HG03159 (cell line): ENCODE data around the gene CBX7.
A peak's percentile ranks its signal among the peaks of the same experiment; 100 is the strongest.

Source experiments
- ATAC-seq: cut with Tn5 transposase; IDR thresholded peaks from one replicate; pipeline ENCODE4 v1.9.1; 2021; ENCODE audit warnings: mild to moderate bottlenecking, moderate library complexity; ENCODE audit not compliant: unreplicated experiment

Gene CBX7

DNA sequence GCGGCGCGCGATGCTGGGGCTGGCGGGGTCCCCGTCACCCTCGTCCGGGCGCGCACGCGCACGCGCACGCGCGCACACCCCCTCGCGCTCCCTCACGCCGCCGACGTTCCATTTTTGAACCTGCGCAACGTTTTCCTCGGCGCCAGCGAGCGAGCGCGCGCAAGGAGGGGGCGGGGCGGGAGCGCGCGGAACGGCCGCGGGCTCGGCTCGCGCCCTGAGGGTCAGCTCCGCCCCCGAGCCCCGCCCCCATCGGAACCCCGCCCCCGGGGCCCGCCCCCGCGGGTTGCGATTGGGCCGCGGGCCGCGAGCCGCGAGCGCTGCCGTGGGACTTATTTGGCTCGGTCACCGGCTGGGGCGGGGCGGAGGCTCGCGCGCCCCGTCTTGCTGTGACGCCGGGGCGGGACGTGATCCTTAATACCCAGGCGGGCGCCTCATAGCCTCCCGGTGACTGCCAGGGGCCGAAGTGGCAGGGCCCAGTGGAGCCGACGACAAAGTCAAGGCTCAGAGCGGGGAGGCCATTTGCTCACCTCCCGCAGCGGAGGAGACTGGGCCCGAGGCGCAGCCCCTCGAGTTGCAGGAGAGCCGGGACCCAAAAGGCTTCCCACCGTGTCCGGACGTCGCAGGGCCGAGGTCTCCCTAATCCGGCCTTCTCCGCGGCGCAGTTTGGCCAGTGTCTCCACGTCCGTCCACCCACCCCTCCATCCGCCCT is at the start of gene CBX7:
TSS of gene CBX7 (minus strand) at position 170 of the 709 bp plus-strand sequence. CDS start 236 bp downstream, outside the sequence.
- ATAC-seq, result peak; percentile 69

DNA sequence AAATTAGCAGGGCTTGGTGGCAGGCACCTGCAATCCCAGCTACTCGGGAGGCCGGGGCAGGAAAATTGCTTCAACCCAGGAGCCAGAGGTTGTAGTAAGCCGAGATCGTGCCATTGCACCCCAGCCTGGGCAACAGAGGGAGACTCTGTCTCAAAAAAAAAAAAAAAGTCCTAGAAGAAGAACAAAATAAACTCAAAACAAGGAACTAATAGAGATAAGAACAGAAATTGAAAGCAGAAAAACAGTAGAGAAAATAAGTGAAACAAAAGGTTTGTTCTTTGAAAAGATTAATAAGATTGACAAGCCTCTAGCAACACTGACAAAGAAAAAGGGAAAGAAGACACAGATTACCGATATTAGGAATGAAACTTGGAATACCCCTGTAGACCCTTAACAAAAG is 45.1 kb upstream of the CBX7 start:
- ATAC-seq, result no peak

GRCh38 chr22:39194098-39194497 is 41.6 kb upstream of the CBX7 start:
- no peak for ATAC-seq

- no peak for ATAC-seq
Measured at GRCh38 chr22:39188809-39189208, 36.3 kb upstream of the CBX7 start.

- no peak for ATAC-seq
Measured at GRCh38 chr22:39185601-39186012, 33.1 kb upstream of the CBX7 start.

DNA sequence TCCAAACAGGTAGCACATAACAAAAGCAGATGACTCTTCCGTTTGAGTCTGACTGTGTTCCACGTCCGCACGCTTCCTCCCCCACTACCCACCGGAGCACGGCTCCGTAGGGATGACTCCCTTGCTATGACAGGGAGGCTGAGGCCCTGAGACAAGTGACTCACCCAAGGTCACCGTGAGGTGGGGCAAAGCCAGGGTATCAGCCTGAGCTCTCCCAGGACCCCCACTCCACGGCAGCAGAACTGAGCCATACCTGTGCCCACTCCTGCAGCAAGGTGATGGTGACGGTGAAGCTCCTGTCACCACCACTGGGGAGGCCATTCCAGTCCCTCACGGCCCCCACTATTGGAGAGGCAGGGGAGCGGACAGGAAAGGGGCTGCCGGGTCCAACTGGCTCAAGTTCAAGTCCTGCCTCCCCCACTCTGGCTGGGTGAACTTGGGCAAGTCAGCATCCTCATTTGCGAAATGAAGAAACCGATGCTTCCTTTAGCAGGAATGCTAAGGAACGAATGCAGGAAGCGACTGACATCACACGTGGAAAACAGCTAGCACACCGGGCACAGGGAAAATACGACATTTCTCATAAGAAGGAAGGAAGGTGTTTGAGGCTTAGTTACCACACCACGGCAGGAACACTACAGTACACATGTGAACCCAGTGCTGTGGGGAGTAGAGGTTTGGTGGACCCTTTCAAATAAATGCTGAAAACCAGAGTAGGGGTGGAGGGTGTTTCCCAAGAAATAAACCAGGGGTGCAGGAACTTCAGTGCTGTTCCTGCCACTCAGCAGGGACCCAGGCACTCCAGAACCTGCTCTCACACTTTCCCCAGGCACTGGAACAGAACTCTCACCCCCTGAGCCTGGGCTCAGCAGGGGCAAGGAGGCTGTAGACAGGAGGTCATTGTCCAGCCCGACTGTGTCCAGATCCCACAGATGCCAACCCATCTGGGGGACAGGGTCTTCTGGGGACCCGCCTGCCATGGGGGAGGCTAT is 32.4 kb upstream of the CBX7 start:
- ATAC-seq, result no peak

GRCh38 chr22:39183991-39184585 is 31.6 kb upstream of the CBX7 start:
- ATAC-seq, result no peak

GRCh38 chr22:39182478-39183030 is 30.1 kb upstream of the CBX7 start:
- no peak for ATAC-seq

DNA sequence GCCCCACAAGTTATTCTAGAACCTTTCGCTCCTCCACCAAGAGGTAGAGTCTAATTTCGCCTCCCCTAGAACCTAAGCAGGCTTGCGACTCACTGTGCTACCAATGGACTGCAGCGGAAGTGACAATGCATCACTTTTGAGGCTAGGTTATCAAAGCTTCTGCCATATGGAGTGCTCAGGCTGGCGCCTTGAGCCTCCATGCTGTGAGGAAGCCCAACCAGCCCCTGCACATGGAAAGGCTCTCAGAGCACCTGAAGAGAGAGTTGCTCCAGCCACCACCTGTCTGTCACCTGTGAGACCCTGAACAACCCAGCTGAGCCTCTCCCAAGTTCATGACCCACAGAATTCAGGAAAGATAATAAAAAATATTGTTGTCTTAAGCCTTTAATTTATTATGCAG is 29.3 kb upstream of the CBX7 start:
- no peak for ATAC-seq

- no peak for ATAC-seq
Measured at GRCh38 chr22:39181356-39181755, 28.9 kb upstream of the CBX7 start.

GRCh38 chr22:39179841-39180335 is 27.4 kb upstream of the CBX7 start:
- ATAC-seq, result no peak

DNA sequence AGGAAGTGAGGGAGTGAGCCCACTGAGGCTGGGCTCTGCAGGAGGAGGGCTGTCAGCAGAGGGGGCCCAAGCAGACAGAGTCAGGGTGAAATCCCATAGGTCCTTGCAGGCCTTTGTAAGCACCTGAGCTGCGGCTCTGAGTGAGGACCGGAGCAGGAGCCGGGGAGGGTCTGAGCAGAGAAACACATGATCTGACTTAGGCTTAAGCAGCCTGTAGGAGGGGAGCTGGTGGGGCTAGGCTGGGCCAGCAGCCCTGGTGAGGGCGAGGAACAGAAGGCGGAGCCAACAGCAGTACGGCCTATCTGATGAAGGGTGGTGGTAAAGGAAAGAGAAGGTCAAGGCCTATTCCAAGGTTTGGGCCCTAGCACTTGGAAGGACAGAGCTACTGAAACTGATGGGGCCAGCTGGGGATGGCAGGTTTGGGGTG is 26.9 kb upstream of the CBX7 start:
- no peak for ATAC-seq

- no peak for ATAC-seq
Measured at GRCh38 chr22:39178206-39179111, 26.0 kb upstream of the CBX7 start.

DNA sequence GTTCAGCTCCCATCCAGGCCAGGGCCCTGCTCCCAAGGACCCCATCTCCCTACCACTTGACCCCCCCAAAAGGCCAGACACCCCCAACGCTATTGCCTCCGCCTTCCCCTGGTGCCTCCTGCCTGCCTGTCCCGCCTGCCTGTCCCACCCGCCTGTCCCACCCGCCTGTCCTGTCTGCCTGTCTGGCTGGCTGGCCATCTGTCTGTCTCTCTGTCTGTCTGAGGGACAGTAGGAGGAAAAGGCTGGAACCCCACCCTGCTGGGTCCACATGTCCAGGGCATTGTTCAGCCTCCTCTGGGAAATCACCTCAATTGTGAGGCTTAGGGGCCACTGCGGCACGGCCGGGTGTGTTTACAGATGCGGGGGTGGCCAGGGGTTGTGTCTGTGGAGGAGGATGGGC is 25.3 kb upstream of the CBX7 start:
- ATAC-seq, result no peak

DNA sequence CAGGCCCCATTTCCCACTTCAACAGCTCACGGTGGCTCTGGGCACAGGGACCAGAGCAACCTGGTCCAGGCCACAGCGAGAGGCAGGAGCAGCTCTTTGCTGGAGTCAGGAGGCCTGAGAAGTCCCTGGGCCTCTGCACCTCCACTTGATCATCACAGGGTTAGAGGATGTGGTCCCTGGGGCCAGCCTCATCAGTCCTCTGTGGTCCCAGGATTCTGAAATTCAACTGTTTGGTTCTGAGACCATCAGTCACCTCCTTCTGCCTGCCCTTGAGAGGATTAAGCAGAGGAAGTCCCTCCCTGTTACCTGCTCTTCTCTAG is 24.9 kb upstream of the CBX7 start:
- no peak for ATAC-seq

DNA sequence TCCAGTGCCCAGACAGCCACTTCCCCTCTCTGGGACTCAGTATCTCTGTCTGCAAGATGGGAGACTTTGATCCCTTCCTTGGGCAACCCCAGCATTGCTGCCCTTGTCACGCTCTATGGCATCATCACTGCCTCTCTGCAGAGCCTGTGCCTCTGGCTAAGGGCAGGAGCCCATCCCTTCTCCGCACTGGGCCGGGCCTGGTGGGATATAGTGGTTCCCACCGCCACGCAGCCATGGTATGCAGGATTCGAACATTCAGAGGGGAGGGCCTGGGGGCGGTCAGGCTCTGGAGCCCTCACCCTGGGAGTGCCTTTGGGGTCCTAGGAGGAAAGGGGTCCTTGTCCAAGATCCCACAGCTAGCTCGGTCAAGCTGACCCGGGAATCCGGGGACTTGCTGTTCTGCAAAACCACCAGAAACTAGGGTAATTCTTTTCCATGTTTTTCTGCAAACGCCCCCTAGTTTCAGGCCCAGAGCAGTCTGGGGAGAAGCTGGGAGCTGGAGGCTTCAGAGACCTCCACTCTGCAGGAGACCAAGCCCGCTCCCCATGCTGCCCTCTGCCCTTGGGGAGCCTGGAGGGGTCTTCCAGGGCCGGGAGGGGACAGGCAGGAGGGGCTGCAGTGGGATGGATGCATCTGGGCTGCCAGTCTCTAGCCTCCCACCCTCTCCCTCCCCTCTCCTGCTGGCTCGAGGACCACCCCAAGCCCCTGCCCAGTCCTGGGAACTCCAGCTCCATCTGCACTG is 24.4 kb upstream of the CBX7 start:
- ATAC-seq, result no peak

DNA sequence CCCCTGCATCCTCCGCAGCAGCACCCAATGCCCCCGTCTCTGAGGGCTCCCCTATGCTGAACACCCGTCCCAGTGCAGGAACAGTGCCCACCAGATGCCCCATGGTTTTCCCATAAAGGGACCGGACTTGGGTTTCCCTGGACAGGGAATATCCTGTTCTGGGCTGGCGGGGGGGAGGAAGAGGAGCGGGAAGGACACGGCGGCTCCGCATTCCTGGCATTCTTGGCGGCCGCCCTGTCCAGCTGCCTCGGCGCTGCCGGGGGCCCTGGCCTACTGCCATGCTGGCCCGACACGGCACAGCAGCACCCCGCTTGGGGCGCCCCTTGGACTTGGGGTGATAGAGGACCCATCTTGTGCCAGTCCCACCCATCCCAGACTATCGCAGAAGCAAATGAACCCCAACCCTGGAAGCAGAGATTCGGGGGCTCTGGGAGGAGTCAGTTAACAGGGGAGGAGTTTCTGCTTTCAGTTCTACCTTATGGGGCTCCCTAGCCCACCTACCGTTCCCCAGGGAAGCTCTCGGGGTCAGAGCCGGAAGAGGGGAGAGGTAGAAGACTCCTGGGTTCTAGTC is 23.7 kb upstream of the CBX7 start:
- ATAC-seq, result no peak

- ATAC-seq, result no peak
Measured at GRCh38 chr22:39175353-39176142, 23.1 kb upstream of the CBX7 start.
